GM23338 (cell line): ENCODE data around the gene ARHGAP10. TPM values are rescaled to one million over a fixed set of nuclear protein-coding genes. Genes with fewer than 3 reads are reported as not detected.
"Not testable (repeated sequence)": the region's sequence is repeated elsewhere in the genome, so short reads cannot be mapped to it uniquely, and the experiment has no call there.

Experiments used
- ATAC-seq: fragments of 200-7000 bp; cut with Tn5 transposase; 3 replicates; pipeline ENCODE4 v1.9.1; 2020
- DNase-seq: peaks from one replicate; pipeline ENCODE4 v3.0.0-alpha.2; 2015; ENCODE audit warnings: low spot score
- H2AFZ ChIP-seq: fragments of 200-600 bp; sonication (generic); 2 replicates; pipeline ENCODE4 v1.8.0; 2016; ENCODE audit warnings: antibody characterized with exemption, mild to moderate bottlenecking, moderate library complexity
- H3F3A ChIP-seq: fragments of 200-600 bp; sonication (generic); replicated peaks from 2 replicates; pipeline ENCODE4 v1.8.0; 2017; ENCODE audit warnings: antibody characterized with exemption, mixed run types, low read depth
- H3K27ac ChIP-seq: fragments of 200-600 bp; sonication (generic); 2 replicates; pipeline ENCODE4 v1.6.1; 2016; ENCODE audit warnings: low read depth
- H3K27me3 ChIP-seq: fragments of 200-600 bp; sonication (generic); 2 replicates; pipeline ENCODE4 v1.8.0; 2016; ENCODE audit warnings: mild to moderate bottlenecking, mixed run types, moderate library complexity; ENCODE audit not compliant: insufficient read depth
- H3K36me3 ChIP-seq: fragments of 200-600 bp; sonication (generic); 2 replicates; pipeline ENCODE4 v1.8.0; 2016; ENCODE audit warnings: mild to moderate bottlenecking; ENCODE audit not compliant: insufficient read depth
- H3K4me1 ChIP-seq: fragments of 200-600 bp; sonication (generic); 2 replicates; pipeline ENCODE4 v1.8.0; 2016; ENCODE audit warnings: mild to moderate bottlenecking, moderate library complexity; ENCODE audit not compliant: insufficient read depth
- H3K4me2 ChIP-seq: fragments of 200-600 bp; sonication (generic); 2 replicates; pipeline ENCODE4 v1.7.1; 2017; ENCODE audit warnings: mixed run types
- H3K4me3 ChIP-seq: fragments of 200-600 bp; sonication (generic); 2 replicates; pipeline ENCODE4 v1.6.1; 2016; ENCODE audit warnings: mixed run types
- H3K79me2 ChIP-seq: fragments of 200-600 bp; sonication (generic); replicated peaks from 2 replicates; pipeline ENCODE4 v1.8.0; 2017; ENCODE audit warnings: mild to moderate bottlenecking; ENCODE audit not compliant: insufficient read depth
- H3K9me2 ChIP-seq: fragments of 200-600 bp; sonication (generic); 2 replicates; pipeline ENCODE4 v1.8.0; 2017; ENCODE audit not compliant: insufficient read depth
- H4K20me1 ChIP-seq: fragments of 200-600 bp; sonication (generic); replicated peaks from 2 replicates; pipeline ENCODE4 v1.8.0; 2017; ENCODE audit warnings: mild to moderate bottlenecking; ENCODE audit not compliant: insufficient read depth
- H3K27ac Mint-ChIP-seq: 2 replicates; pipeline ENCODE4 v1.8.0; 2020; ENCODE audit warnings: inconsistent platforms, mild to moderate bottlenecking, moderate library complexity, mixed read lengths
- H3K27me3 Mint-ChIP-seq: 3 replicates; pipeline ENCODE4 v1.8.0; 2022; ENCODE audit warnings: low read depth, mild to moderate bottlenecking, moderate library complexity, mixed read lengths, inconsistent platforms; ENCODE audit not compliant: insufficient read depth, poor library complexity
- H3K36me3 Mint-ChIP-seq: 3 replicates; pipeline ENCODE4 v1.8.0; 2021; ENCODE audit warnings: low read depth, mild to moderate bottlenecking, inconsistent platforms, moderate library complexity, mixed read lengths
- H3K4me1 Mint-ChIP-seq: 3 replicates; pipeline ENCODE4 v1.8.0; 2020; ENCODE audit warnings: mild to moderate bottlenecking, inconsistent platforms, mixed read lengths
- H3K4me3 Mint-ChIP-seq: 3 replicates; pipeline ENCODE4 v1.8.0; 2021; ENCODE audit warnings: moderate library complexity, mild to moderate bottlenecking, inconsistent platforms, mixed read lengths
- H3K9me3 Mint-ChIP-seq: 3 replicates; pipeline ENCODE4 v1.8.0; 2020; ENCODE audit warnings: moderate library complexity, mild to moderate bottlenecking, inconsistent platforms, mixed read lengths
- EZH2 ChIP-seq: fragments of 200-600 bp; sonication (generic); IDR thresholded peaks from one replicate; pipeline ENCODE4 v1.8.0; 2017; ENCODE audit warnings: antibody characterized with exemption, mild to moderate bottlenecking, low read depth; ENCODE audit not compliant: unreplicated experiment
- EZH2phosphoT487 ChIP-seq: fragments of 200-600 bp; sonication (generic); IDR thresholded peaks from one replicate; pipeline ENCODE4 v1.8.1; 2018; ENCODE audit warnings: antibody characterized with exemption; ENCODE audit not compliant: unreplicated experiment
- JUNB ChIP-seq: IDR thresholded peaks from one replicate; pipeline ENCODE4 v1.6.1; 2016; ENCODE audit warnings: antibody characterized with exemption; ENCODE audit not compliant: unreplicated experiment
- POLR2AphosphoS5 ChIP-seq: IDR thresholded peaks from 2 replicates; pipeline ENCODE4 v1.6.1; 2016; ENCODE audit warnings: antibody characterized with exemption, low read depth
- REST ChIP-seq: IDR thresholded peaks from one replicate; pipeline ENCODE4 v1.6.1; 2018; ENCODE audit warnings: antibody characterized with exemption; ENCODE audit not compliant: unreplicated experiment
- STAT1 ChIP-seq: IDR thresholded peaks from one replicate; pipeline ENCODE4 v1.6.1; 2016; ENCODE audit warnings: antibody characterized with exemption; ENCODE audit not compliant: unreplicated experiment
- ZNF331 ChIP-seq: fragments of 250-450 bp; sonication (Bioruptor Pico); IDR thresholded peaks from 2 replicates; pipeline ENCODE4 v1.5.0; 2020; ENCODE audit warnings: low read depth, mild to moderate bottlenecking, moderate library complexity
- polyA plus RNA-seq: library from polyadenylated mRNA; unstranded; fragments of >200 nt; fragmentation: Nextera tagmentation; extraction: Ambion mirVana; gene quantifications from 2 replicates; pipeline ENCODE4 v1.2.1, GENCODE V29; 2016
- total RNA-seq: library from RNA; depleted of rRNA; stranded (reverse); fragments of >200 nt; shearing (Covaris generic); gene quantifications from 2 replicates; pipeline ENCODE4 v1.2.3, GENCODE V29; 2014
- TF ChIP-seq, protein P1 (sequence below), 2 experiments: fragments of 200-600 bp in 1 of 2; sonication (generic) in 1 of 2; conservative IDR thresholded peaks; 2 replicates each; pipeline versions ENCODE4 v1.5.1 to v1.6.1; 2016 to 2017; ENCODE audit warnings: antibody characterized with exemption in 2 of 2, low read depth in 2 of 2, mild to moderate bottlenecking in 2 of 2, moderate library complexity in 1 of 2
- TF ChIP-seq, protein P2 (sequence below): IDR thresholded peaks from 2 replicates; pipeline ENCODE4 v1.6.1; 2016; ENCODE audit warnings: antibody characterized with exemption

The ARHGAP10 gene
- total and polyA plus RNA-seq, 2 experiments from 2014 or later: 5.1 to 6.3 TPM

DNA sequence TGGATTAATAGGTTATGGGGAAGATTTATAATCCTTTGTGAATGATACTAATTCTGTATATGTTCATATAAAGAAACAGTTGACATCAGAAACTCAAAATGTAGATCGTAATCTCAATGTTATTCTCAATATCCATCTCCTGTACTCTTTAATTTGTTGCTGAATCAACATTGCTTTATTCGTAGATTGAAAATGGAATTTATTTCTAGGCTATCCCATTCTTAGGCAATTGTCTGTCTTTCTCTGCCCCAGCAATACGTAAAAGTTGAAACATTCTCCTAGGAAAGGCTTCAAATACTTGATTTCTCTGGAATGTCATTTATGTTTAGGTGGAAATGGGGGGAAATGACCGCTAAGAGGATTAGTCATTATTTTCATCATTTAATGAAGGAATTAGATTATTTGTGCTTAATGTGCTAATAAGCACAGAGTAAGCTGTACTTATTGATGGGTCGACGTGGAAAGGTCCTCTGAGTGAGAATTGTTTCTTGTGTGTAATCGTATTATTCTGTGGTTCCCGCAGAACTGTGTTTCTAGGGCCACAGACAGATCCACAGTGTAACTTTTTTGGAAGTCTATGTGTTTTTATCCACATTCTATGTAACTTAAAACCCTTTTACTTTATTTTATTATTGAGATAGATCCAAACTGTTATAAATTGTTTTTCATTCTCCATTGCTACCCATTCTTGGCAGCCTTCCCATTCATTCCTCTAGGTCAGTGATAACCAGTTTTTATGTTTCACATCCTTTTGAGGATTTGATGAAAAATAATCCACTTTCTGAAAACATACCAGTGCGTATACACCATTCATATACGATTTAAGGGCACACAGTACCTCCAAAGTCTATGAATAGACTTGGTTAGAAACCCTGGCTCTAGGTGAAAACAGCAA, 262.9 kb downstream of the ARHGAP10 start (continued):
- no peak for TF ChIP-seq REST
- TF ChIP-seq, protein P1, sequence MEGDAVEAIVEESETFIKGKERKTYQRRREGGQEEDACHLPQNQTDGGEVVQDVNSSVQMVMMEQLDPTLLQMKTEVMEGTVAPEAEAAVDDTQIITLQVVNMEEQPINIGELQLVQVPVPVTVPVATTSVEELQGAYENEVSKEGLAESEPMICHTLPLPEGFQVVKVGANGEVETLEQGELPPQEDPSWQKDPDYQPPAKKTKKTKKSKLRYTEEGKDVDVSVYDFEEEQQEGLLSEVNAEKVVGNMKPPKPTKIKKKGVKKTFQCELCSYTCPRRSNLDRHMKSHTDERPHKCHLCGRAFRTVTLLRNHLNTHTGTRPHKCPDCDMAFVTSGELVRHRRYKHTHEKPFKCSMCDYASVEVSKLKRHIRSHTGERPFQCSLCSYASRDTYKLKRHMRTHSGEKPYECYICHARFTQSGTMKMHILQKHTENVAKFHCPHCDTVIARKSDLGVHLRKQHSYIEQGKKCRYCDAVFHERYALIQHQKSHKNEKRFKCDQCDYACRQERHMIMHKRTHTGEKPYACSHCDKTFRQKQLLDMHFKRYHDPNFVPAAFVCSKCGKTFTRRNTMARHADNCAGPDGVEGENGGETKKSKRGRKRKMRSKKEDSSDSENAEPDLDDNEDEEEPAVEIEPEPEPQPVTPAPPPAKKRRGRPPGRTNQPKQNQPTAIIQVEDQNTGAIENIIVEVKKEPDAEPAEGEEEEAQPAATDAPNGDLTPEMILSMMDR (conservative IDR thresholded peaks at IDR 0.05; ENCODE audit: low read depth in 2 of 2): no peak
- TF ChIP-seq ZNF331 (CRISPR knock-in tag): no peak
- TF ChIP-seq, protein P2, sequence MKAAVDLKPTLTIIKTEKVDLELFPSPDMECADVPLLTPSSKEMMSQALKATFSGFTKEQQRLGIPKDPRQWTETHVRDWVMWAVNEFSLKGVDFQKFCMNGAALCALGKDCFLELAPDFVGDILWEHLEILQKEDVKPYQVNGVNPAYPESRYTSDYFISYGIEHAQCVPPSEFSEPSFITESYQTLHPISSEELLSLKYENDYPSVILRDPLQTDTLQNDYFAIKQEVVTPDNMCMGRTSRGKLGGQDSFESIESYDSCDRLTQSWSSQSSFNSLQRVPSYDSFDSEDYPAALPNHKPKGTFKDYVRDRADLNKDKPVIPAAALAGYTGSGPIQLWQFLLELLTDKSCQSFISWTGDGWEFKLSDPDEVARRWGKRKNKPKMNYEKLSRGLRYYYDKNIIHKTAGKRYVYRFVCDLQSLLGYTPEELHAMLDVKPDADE: no peak
- no peak for TF ChIP-seq EZH2phosphoT487

DNA sequence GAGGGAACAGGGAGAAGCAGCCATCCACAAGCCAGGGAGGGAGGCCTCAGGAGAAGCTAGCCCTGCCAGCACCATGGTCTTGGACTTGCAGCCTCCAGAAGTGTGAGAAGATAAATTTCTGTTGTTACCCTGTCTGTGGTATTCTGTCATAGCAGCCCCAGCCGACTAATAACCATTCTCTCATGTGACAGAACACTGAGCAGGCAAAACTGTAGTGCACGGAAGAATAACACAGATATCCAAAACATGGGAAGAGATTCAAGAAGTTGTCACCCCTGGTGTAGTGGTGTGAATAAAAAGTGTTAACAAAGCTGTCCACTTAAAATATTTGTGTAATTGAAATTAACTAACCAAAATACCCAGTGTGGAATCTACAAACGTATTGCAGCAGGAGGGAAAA, 265.0 kb downstream of the ARHGAP10 start:
- H3K36me3 Mint-ChIP-seq: peaks cover 12% of the 10 kb centered on the region; the same call in 2 of the 3 replicates
- no peak for ATAC-seq
- Histone ChIP-seq H3K27ac (no peak overlapping the region), H3F3A (no peaks in the 10 kb centered on the region), H3K9me2 (no peaks in the 10 kb centered on the region; the same call in 1 of the 2 replicates), H3K4me2 (no peak overlapping the region), H3K79me2 (no peaks in the 10 kb centered on the region), H3K36me3 (no peaks in the 10 kb centered on the region; the same call in 1 of the 2 replicates), H3K4me3 (no peak overlapping the region), H3K27me3 (no peaks in the 10 kb centered on the region), H2AFZ (no peak overlapping the region), H3K4me1 (peaks cover 6% of the 10 kb centered on the region; the same call in 1 of the 2 replicates), H4K20me1 (no peaks in the 10 kb centered on the region)
- TF ChIP-seq STAT1 (no peak), REST (no peak), EZH2phosphoT487 (no peak), EZH2 (no peak), JUNB (no peak), POLR2AphosphoS5 (no peak), ZNF331 (CRISPR knock-in tag) (no peak)
- DNase-seq: no peak
- H3K4me1 Mint-ChIP-seq: peaks cover 6% of the 10 kb centered on the region; the same call in 2 of the 3 replicates
- no peaks in the 10 kb centered on the region for H3K27me3 Mint-ChIP-seq
- no peak overlapping the region for H3K4me3 Mint-ChIP-seq
- H3K9me3 Mint-ChIP-seq: peaks cover 11% of the 10 kb centered on the region; the same call in 2 of the 3 replicates
- H3K27ac Mint-ChIP-seq: no peak overlapping the region

- not testable (repeated sequence) for H3F3A ChIP-seq, H3K27me3 ChIP-seq, ATAC-seq, H3K4me3 Mint-ChIP-seq, H3K4me3 ChIP-seq, DNase-seq, H3K36me3 ChIP-seq, H3K4me1 Mint-ChIP-seq, H2AFZ ChIP-seq, H3K27ac Mint-ChIP-seq, H3K4me1 ChIP-seq, H3K4me2 ChIP-seq, H3K9me2 ChIP-seq, H4K20me1 ChIP-seq, H3K27ac ChIP-seq, H3K79me2 ChIP-seq, H3K27me3 Mint-ChIP-seq
- Mint-ChIP-seq H3K36me3 (peaks cover 12% of the 10 kb centered on the region; the same call in 2 of the 3 replicates), H3K9me3 (peaks cover 11% of the 10 kb centered on the region; the same call in 2 of the 3 replicates)
Measured at GRCh38 chr4:148000038-148000437, 268.1 kb downstream of the ARHGAP10 start.
